Measurements from ENCODE around the gene LIF.

The LIF gene

DNA sequence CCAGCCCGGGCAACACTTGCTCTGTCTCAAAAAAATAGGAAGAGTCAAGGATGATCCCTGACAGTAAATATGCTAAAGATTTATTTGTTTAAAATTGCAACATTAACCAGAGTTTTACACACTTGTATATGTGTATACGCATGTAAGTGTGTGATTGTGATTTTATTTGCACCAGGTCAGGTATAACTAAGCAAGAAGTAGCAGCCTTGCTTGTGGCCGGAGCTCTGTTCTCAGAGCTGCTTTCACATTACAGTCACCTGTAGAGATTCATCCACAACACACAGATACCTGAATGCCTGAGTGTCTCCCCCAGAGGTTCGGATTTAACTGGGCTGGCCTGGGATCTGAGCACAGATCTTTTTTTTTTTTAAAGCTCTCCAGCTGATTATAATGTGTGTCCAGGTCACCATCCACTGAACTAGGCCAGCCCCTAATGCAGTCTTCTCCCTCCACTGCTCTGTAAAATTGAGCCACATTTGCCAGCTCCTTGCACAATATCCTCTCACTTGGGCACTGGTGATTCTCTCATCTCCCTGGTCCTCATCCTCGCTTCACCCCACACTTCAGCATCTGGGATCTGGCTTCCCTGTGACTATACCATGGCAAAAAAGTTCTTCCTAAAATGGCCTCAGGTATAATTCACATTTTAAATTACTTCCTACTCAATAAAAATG is 48.3 kb downstream of the LIF start:
- TF ChIP-seq, protein P1, sequence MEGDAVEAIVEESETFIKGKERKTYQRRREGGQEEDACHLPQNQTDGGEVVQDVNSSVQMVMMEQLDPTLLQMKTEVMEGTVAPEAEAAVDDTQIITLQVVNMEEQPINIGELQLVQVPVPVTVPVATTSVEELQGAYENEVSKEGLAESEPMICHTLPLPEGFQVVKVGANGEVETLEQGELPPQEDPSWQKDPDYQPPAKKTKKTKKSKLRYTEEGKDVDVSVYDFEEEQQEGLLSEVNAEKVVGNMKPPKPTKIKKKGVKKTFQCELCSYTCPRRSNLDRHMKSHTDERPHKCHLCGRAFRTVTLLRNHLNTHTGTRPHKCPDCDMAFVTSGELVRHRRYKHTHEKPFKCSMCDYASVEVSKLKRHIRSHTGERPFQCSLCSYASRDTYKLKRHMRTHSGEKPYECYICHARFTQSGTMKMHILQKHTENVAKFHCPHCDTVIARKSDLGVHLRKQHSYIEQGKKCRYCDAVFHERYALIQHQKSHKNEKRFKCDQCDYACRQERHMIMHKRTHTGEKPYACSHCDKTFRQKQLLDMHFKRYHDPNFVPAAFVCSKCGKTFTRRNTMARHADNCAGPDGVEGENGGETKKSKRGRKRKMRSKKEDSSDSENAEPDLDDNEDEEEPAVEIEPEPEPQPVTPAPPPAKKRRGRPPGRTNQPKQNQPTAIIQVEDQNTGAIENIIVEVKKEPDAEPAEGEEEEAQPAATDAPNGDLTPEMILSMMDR (IDR thresholded peaks at IDR 0.05; ENCODE audit: low read length, missing control alignments) = no peak
- DNase-seq (ENCODE audit: low read depth) = peak; percentile 33
- H3K4me3 ChIP-seq (replicated peaks; ENCODE audit: low read depth, low read length) = no peak overlapping the region

GRCh38 chr22:30197389-30197788 is 49.2 kb downstream of the LIF start:
- TF ChIP-seq, protein P1 (IDR thresholded peaks at IDR 0.05; ENCODE audit: low read length, missing control alignments) = no peak
- H3K4me3 ChIP-seq (replicated peaks; ENCODE audit: low read depth, low read length) = no peak overlapping the region
- DNase-seq (ENCODE audit: low read depth) = no peak

DNA sequence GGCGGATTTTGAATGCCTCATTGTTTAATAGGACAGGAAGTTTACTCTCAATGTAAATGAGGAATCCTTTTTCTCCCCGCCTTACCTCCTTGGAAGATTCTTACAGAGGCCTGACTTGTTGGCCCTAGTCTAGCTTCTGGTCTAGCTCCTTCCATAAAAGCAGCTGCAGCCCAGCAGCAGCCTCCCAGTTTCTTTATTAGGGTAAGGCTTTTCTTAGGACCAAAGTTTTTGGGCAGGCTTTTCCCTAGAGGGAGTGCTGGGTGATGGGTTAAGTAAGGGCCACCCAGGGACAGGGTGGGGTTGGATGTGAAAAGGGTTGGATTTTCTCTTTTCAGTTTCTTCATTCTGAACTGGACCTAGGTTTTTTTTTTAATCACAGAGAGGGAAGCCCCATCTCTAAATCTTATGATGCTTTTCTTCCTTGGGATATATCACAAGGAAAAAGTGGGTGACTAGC is 49.7 kb downstream of the LIF start:
- no peak for DNase-seq (ENCODE audit: low read depth)
- no peak overlapping the region for H3K4me3 ChIP-seq (replicated peaks; ENCODE audit: low read depth, low read length)
- TF ChIP-seq, protein P1 (IDR thresholded peaks at IDR 0.05; ENCODE audit: low read length, missing control alignments) = no peak

- H3K4me3 ChIP-seq (replicated peaks; ENCODE audit: low read depth, low read length) = peak overlapping the region; percentile 31
- TF ChIP-seq, protein P1 (IDR thresholded peaks at IDR 0.05; ENCODE audit: low read length, missing control alignments) = no peak
- peak; percentile 100 for DNase-seq (ENCODE audit: low read depth)
Measured at GRCh38 chr22:30196141-30196879, 50.2 kb downstream of the LIF start.

GRCh38 chr22:30195245-30196140 is 51.1 kb downstream of the LIF start:
- TF ChIP-seq, protein P1 (IDR thresholded peaks at IDR 0.05; ENCODE audit: low read length, missing control alignments) = no peak
- DNase-seq (ENCODE audit: low read depth) = peak; percentile 36
- peak overlapping the region; percentile 31 for H3K4me3 ChIP-seq (replicated peaks; ENCODE audit: low read depth, low read length)

DNA sequence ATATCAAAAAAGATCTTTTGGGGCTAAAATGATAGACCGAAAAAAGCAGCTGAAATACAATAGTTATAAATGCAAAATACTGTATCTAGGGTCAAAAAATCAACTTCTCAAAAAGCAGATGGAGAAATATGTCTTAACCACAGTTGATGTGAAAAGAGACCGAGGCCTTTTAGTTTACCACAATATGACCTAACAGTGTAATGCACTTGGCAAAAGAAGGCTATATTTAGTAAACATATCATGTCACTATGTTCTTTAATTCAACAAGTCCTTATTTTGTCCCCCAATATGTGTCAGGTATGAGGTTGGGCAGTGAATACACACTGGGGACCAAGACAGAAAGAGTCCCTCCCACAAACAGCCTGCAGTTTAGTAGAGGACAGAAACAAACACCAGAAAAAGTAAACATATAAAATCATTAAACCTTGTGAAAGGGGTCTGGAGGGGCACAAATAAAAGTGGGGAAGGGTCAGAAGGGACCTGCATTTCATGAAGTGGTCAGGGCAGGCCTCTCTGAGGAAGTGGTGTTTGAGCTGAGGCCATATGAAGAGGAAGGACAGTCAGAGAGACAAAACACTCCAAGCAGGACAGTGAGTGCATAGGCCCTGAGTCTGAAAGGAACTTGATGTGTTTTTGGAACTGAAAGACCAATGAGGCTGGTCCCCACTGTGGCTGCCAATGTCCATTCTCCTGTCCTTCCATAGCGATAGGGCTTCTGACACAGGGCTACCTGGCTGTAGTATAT is 53.4 kb downstream of the LIF start:
- TF ChIP-seq, protein P1 (IDR thresholded peaks at IDR 0.05; ENCODE audit: low read length, missing control alignments) = no peak
- no peak for DNase-seq (ENCODE audit: low read depth)
- H3K4me3 ChIP-seq (replicated peaks; ENCODE audit: low read depth, low read length) = no peak overlapping the region

Data from fibroblast of pulmonary artery (primary cell).